Measurements from ENCODE around the gene GHITM.
A peak's percentile ranks its signal among the peaks of the same experiment; 100 is the strongest.
"Not testable (repeated sequence)": the region's sequence is repeated elsewhere in the genome, so short reads cannot be mapped to it uniquely, and the experiment has no call there.

The GHITM gene

DNA sequence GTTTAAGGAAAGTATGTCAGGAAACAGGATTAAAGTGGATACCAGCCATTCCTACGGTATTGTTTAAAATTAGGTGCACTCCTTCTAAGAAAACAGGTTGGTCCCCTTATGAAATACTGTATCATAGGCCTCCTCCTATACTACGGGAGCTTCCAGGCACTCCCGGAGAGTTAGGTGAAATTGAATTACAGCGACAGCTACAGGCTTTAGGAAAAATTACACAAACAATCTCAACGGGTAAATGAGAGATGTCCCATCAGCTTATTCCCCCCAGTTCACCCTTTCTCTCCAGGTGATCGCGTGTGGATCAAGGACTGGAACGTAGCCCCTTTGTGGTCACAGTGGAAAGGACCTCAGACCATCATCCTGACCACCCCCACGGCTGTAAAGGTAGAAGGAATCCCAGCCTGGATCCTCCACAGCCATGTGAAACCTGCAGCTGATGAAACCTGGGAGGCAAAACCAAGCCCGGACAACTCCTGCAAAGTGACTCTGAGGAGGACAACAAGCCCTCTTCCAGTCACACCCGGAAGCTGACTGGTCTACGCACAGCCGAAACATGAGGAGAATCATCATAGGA, 25.1 kb upstream of the GHITM start:
- TF ChIP-seq, protein P1, sequence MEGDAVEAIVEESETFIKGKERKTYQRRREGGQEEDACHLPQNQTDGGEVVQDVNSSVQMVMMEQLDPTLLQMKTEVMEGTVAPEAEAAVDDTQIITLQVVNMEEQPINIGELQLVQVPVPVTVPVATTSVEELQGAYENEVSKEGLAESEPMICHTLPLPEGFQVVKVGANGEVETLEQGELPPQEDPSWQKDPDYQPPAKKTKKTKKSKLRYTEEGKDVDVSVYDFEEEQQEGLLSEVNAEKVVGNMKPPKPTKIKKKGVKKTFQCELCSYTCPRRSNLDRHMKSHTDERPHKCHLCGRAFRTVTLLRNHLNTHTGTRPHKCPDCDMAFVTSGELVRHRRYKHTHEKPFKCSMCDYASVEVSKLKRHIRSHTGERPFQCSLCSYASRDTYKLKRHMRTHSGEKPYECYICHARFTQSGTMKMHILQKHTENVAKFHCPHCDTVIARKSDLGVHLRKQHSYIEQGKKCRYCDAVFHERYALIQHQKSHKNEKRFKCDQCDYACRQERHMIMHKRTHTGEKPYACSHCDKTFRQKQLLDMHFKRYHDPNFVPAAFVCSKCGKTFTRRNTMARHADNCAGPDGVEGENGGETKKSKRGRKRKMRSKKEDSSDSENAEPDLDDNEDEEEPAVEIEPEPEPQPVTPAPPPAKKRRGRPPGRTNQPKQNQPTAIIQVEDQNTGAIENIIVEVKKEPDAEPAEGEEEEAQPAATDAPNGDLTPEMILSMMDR (IDR thresholded peaks at IDR 0.05; ENCODE audit: control extremely low read depth, extremely low read depth, low read depth, missing control alignments) = peak; percentile 11
- CTCF ChIA-PET = interaction anchor here (1.2 to 1.9 kb wide), 5 partner anchors 12 to 88 kb away, joined by 3 to 5 read pairs (median 5); no protein-coding TSS in a partner anchor
- DNase-seq (ENCODE audit: extremely low spot score) = no peak
- POLR2A ChIA-PET = no interaction called here

GRCh38 chr10:84117204-84117603, 22.1 kb upstream of the GHITM start:
- POLR2A ChIA-PET; DNase-seq (ENCODE audit: extremely low spot score): not testable (repeated sequence)
- CTCF ChIA-PET = interaction anchor here (1.4 kb wide), 1 partner anchor 31 kb away, joined by 3 read pairs; no protein-coding TSS in a partner anchor

DNA sequence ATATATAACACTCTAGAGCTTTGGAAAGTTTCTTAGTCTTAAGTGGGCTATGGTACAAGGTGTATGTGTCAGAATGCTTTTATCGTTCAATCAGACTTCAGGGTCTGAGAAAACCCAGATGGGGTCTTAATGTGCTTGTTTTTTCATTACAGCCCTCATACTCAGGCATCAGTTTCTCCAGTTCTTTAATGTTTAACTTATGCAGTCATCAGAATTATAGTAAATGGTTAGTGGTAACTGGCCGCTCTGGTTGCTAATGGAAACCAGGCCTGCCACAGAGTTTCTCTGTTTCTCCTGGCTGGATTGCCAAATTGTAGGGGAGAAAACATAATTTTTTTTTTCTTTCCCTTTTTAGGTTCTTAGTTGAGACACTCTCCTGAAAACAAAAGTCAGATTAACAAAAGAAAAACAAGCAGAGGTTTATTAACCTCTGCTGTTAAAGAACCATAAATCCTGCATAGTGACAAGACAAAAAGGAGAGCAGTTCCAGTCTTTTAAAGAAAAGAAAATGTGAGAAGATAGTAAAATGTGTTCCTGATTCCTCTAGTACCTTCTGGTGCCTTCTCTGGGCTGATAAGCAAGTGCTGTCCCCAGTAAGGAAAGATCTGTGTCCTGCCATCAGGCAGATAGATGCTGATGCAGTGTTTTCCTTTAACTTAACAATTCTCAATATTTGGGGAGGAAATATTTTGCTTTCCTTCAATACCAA, 21.5 kb upstream of the GHITM start:
- ChIA-PET CTCF (interaction anchor here (1.0 to 1.4 kb wide), 2 partner anchors 9 to 30 kb away, joined by 3 read pairs; no protein-coding TSS in a partner anchor), POLR2A (no interaction called here)
- TF ChIP-seq, protein P1 (IDR thresholded peaks at IDR 0.05; ENCODE audit: control extremely low read depth, extremely low read depth, low read depth, missing control alignments) = no peak
- DNase-seq (ENCODE audit: extremely low spot score) = no peak

GRCh38 chr10:84118395-84119006, 20.8 kb upstream of the GHITM start:
- CTCF ChIA-PET = interaction anchor here (1.0 to 1.4 kb wide), 2 partner anchors 8 to 29 kb away, joined by 3 read pairs; no protein-coding TSS in a partner anchor

DNA sequence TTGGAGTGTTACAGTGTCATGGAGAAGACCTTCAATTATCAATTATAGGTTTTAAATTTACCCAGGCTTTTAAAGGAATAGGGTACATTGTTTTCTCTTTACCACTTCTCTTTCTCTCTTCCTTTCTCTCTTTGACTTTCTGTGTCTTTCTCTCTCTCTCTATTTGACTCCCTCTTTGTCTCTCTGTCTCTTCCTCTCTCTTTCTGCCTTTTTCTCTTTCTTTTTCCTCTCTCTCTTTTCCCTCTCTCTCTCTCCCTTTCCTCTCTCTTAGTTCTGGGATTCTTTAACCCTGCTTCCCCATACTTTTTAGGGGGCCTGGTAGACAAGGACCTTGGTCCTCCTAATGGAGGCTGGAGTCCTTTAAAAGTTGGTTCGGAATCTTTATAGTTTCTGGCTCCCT, 15.9 kb upstream of the GHITM start:
- ChIA-PET POLR2A (no interaction called here), CTCF (no interaction called here)
- TF ChIP-seq, protein P1 (IDR thresholded peaks at IDR 0.05; ENCODE audit: control extremely low read depth, extremely low read depth, low read depth, missing control alignments) = no peak
- no peak for DNase-seq (ENCODE audit: extremely low spot score)

More at GRCh38 chr10:84118395-84119006, 20.8 kb upstream of the GHITM start:
- POLR2A ChIA-PET = no interaction called here
- TF ChIP-seq, protein P1 (IDR thresholded peaks at IDR 0.05; ENCODE audit: control extremely low read depth, extremely low read depth, low read depth, missing control alignments) = no peak
- DNase-seq (ENCODE audit: extremely low spot score) = no peak

GRCh38 chr10:84125910-84126784, 13.2 kb upstream of the GHITM start:
- POLR2A ChIA-PET; DNase-seq (ENCODE audit: extremely low spot score): not testable (repeated sequence)

GRCh38 chr10:84126785-84127167, 12.5 kb upstream of the GHITM start:
- ChIA-PET POLR2A (no interaction called here), CTCF (interaction anchor here (1.0 to 1.6 kb wide), 3 partner anchors 9 to 79 kb away, joined by 3 to 5 read pairs (median 4); no protein-coding TSS in a partner anchor)
- no peak for DNase-seq (ENCODE audit: extremely low spot score)
- TF ChIP-seq, protein P1 (IDR thresholded peaks at IDR 0.05; ENCODE audit: control extremely low read depth, extremely low read depth, low read depth, missing control alignments) = no peak

More at GRCh38 chr10:84125910-84126784, 13.2 kb upstream of the GHITM start:
- CTCF ChIA-PET = interaction anchor here (1.2 to 1.6 kb wide), 2 partner anchors 8 to 79 kb away, joined by 3 to 5 read pairs; no protein-coding TSS in a partner anchor

Data from GM10248 (cell line).